Thyroid gland (tissue), 4 donors: ENCODE results near the gene FOXD2.

Source experiments
- CTCF ChIP-seq, 6 experiments: fragments of 200-600 bp in 3 of 6; fragments of 450-650 bp in 3 of 6; sonication (generic) in 3 of 6; IDR thresholded peaks; one replicate each; pipeline ENCODE4 v1.5.1; 2016 to 2019; ENCODE audit warnings: antibody characterized with exemption in 6 of 6, mild to moderate bottlenecking in 2 of 6, inconsistent platforms in 1 of 6, moderate library complexity in 1 of 6
- POLR2A ChIP-seq, 2 donors: fragments of 450-650 bp; IDR thresholded peaks; one replicate each; pipeline ENCODE4 v1.6.1; 2017; ENCODE audit warnings: antibody characterized with exemption in 2 of 2, mild to moderate bottlenecking in 2 of 2, moderate library complexity in 1 of 2

GRCh38 chr1:47405697-47406096 lies 32.1 kb upstream of the FOXD2 start:
- TF ChIP-seq CTCF (IDR thresholded peaks at IDR 0.05) (no peak), POLR2A (IDR thresholded peaks at IDR 0.05) (no peak)
